Kidney (tissue), 14 donors: Measurements from ENCODE around the gene HRK. TPM values are rescaled to one million over a fixed set of nuclear protein-coding genes. Genes with fewer than 3 reads are reported as not detected.

Experiments used
- DNase-seq, 5 donors: peaks; one replicate each; pipeline ENCODE4 v3.0.0-alpha.2; 2013 to 2020
- FAIRE-seq: peaks from 2 replicates; lab custom pipeline; 2012; peaks lifted over from hg19 to GRCh38; lab: Jason Lieb, UNC
- H3K27ac ChIP-seq, 2 donors: one replicate each; pipeline ENCODE4 v1.7.0; 2013; ENCODE audit warnings: low read depth in 2 of 2, low read length in 2 of 2, inconsistent platforms in 1 of 2
- H3K27me3 ChIP-seq: one replicate; pipeline ENCODE4 v1.7.1; 2013; ENCODE audit warnings: low read length, inconsistent platforms; ENCODE audit not compliant: control insufficient read depth, insufficient read depth
- H3K36me3 ChIP-seq, 3 donors: one replicate each; pipeline versions ENCODE4 v1.7.0 to v1.7.1; 2013; ENCODE audit warnings: low read length in 3 of 3, control low read depth in 1 of 3, inconsistent platforms in 1 of 3; ENCODE audit not compliant: insufficient read depth in 3 of 3, control insufficient read depth in 2 of 3
- H3K4me1 ChIP-seq, 3 donors: one replicate each; pipeline versions ENCODE4 v1.7.0 to v1.7.1; 2013; ENCODE audit warnings: low read length in 3 of 3, inconsistent platforms in 1 of 3, low read depth in 1 of 3; ENCODE audit not compliant: control insufficient read depth in 2 of 3, insufficient read depth in 2 of 3
- H3K4me3 ChIP-seq, 3 donors: one replicate each; pipeline versions ENCODE4 v1.7.0 to v1.8.1; 2013; ENCODE audit warnings: low read length in 3 of 3, control low read depth in 1 of 3, inconsistent platforms in 1 of 3
- H3K9ac ChIP-seq, 3 donors: one replicate each; pipeline versions ENCODE4 v1.7.0 to v1.7.1; 2013; ENCODE audit warnings: low read length in 3 of 3, control low read depth in 1 of 3, inconsistent platforms in 1 of 3
- H3K9me3 ChIP-seq, 3 donors: one replicate each; pipeline versions ENCODE4 v1.7.0 to v1.7.1; 2013; ENCODE audit warnings: low read length in 3 of 3, control low read depth in 1 of 3, inconsistent platforms in 1 of 3; ENCODE audit not compliant: control insufficient read depth in 2 of 3, insufficient read depth in 1 of 3
- CTCF ChIP-seq: IDR thresholded peaks from 3 replicates; pipeline ENCODE4 v1.5.1; 2012; ENCODE audit warnings: mild to moderate bottlenecking, moderate library complexity, borderline replicate concordance; ENCODE audit not compliant: insufficient read depth; ENCODE audit errors: extremely low read depth
- intact Hi-C: fragments of 100-400 bp; cut with DNase I; formaldehyde crosslinking; loops from one replicate; pipeline ENCODE4 v1.11.1; 2022
- polyA plus RNA-seq: library from polyadenylated mRNA; stranded (reverse); fragments of 350-450 nt; fragmentation: Illumina TruSeq; extraction: RNeasy Lipid Tissue Mini Kit (QIAGEN cat#74804); gene quantifications from one replicate; pipeline ENCODE4 v1.2.3, GENCODE V29; 2014; ENCODE audit warnings: low read depth, low replicate concordance; ENCODE audit not compliant: insufficient read depth
- total RNA-seq: library from RNA; stranded (reverse); fragmentation: NEBNext Ultra II Directional; extraction: Animal tissue kit (Norgen Biotek cat#: 25700); gene quantifications from one replicate; pipeline ENCODE4 v1.2.1, GENCODE V29; 2021
- donor health status: control.
- donor health status: control.
- donor health status: control.
- donor health status: control.
- donor health status: control.
- donor health status: DM: yes; HTN: yes; CAD: no.
- donor health status: Normal renal cell carcinoma (clear cell type).

Gene HRK
- total and polyA plus RNA-seq, 2 donors from 2014 or later = 5.0 TPM; not detected in 1

- H3K4me3 ChIP-seq = no peak overlapping the region
- FAIRE-seq = no peak
These were observed 19.1 kb downstream of the HRK start for GRCh38 chr12:116862167-116862566.

GRCh38 chr12:116861320-116861719, 19.9 kb downstream of the HRK start:
- Histone ChIP-seq H3K4me3 (no peak overlapping the region), H3K9ac (no peak overlapping the region), H3K9me3 (no peaks in the 10 kb centered on the region), H3K27me3 (no peaks in the 10 kb centered on the region), H3K27ac (no peak overlapping the region), H3K36me3 (no peaks in the 10 kb centered on the region), H3K4me1 (peaks cover 0 to 2% (median 0%) of the 10 kb centered on the region in 3 donors)
- intact Hi-C loops = no loop called here
- no peak for TF ChIP-seq CTCF
- FAIRE-seq (no peak), DNase-seq (peak in 4 of 5 donors; percentile 64 to 75 (median 71))

More at GRCh38 chr12:116862167-116862566, 19.1 kb downstream of the HRK start:
- no peaks in the 10 kb centered on the region for H3K36me3 ChIP-seq
- no peaks in the 10 kb centered on the region for H3K27me3 ChIP-seq
- H3K27ac ChIP-seq = no peak overlapping the region
- intact Hi-C loops = no loop called here
- no peak for DNase-seq
- no peaks in the 10 kb centered on the region for H3K9me3 ChIP-seq
- no peak for TF ChIP-seq CTCF
- H3K9ac ChIP-seq = no peak overlapping the region
- H3K4me1 ChIP-seq = peaks cover 0 to 2% (median 0%) of the 10 kb centered on the region in 3 donors

- no peak for TF ChIP-seq CTCF
- H3K9ac ChIP-seq = no peak overlapping the region
- no peaks in the 10 kb centered on the region for H3K27me3 ChIP-seq
- H3K4me3 ChIP-seq = peak overlapping the region in 2 of 3 donors; percentile 53 to 58
- no peaks in the 10 kb centered on the region for H3K36me3 ChIP-seq
- FAIRE-seq = no peak
- H3K9me3 ChIP-seq = no peaks in the 10 kb centered on the region
- no peak overlapping the region for H3K27ac ChIP-seq
- H3K4me1 ChIP-seq = peaks cover 0 to 2% (median 0%) of the 10 kb centered on the region in 3 donors
- peak in 2 of 5 donors; percentile 25 for DNase-seq
- intact Hi-C loops = no loop called here
These were observed 21.0 kb downstream of the HRK start for GRCh38 chr12:116860263-116860662.

- H3K36me3 ChIP-seq = no peaks in the 10 kb centered on the region
- H3K27me3 ChIP-seq = no peaks in the 10 kb centered on the region
- H3K9me3 ChIP-seq = no peaks in the 10 kb centered on the region
- DNase-seq (peak in 1 of 5 donors; percentile 5), FAIRE-seq (no peak)
- TF ChIP-seq CTCF = no peak
- intact Hi-C loops = no loop called here
- no peak overlapping the region for H3K9ac ChIP-seq
- H3K4me3 ChIP-seq = no peak overlapping the region
- H3K27ac ChIP-seq = no peak overlapping the region
- peaks cover 0 to 2% (median 0%) of the 10 kb centered on the region in 3 donors for H3K4me1 ChIP-seq
These were observed 22.2 kb downstream of the HRK start for GRCh38 chr12:116859079-116859478.
